Epidermal melanocyte (primary cell): ENCODE results near the gene LTBP2.

Source experiments
- DNase-seq: peaks from one replicate; pipeline ENCODE4 v3.0.0; 2011; ENCODE audit warnings: low spot score; ENCODE audit not compliant: insufficient read length

The LTBP2 gene

GRCh38 chr14:74573421-74574089, 38.5 kb downstream of the LTBP2 start:
- no peak for DNase-seq

GRCh38 chr14:74572726-74573301, 39.2 kb downstream of the LTBP2 start:
- no peak for DNase-seq

GRCh38 chr14:74571901-74572725, 39.9 kb downstream of the LTBP2 start:
- DNase-seq = no peak

- no peak for DNase-seq
Measured at GRCh38 chr14:74571441-74571841, 40.6 kb downstream of the LTBP2 start.

GRCh38 chr14:74570696-74571095, 41.3 kb downstream of the LTBP2 start:
- no peak for DNase-seq

GRCh38 chr14:74569806-74570591, 42.0 kb downstream of the LTBP2 start:
- DNase-seq = no peak

GRCh38 chr14:74569387-74569786, 42.6 kb downstream of the LTBP2 start:
- DNase-seq = no peak

- no peak for DNase-seq
Measured at GRCh38 chr14:74568911-74569310, 43.1 kb downstream of the LTBP2 start.

- no peak for DNase-seq
Measured at GRCh38 chr14:74568380-74568649, 43.7 kb downstream of the LTBP2 start.

GRCh38 chr14:74567646-74568379, 44.2 kb downstream of the LTBP2 start:
- no peak for DNase-seq

- no peak for DNase-seq
Measured at GRCh38 chr14:74567219-74567618, 44.8 kb downstream of the LTBP2 start.

GRCh38 chr14:74566174-74567141, 45.6 kb downstream of the LTBP2 start:
- no peak for DNase-seq

- DNase-seq = no peak
Measured at GRCh38 chr14:74563586-74564159, 48.4 kb downstream of the LTBP2 start.

GRCh38 chr14:74563233-74563585, 48.8 kb downstream of the LTBP2 start:
- DNase-seq = no peak

- no peak for DNase-seq
Measured at GRCh38 chr14:74562515-74563232, 49.4 kb downstream of the LTBP2 start.

GRCh38 chr14:74558655-74559054, 53.4 kb downstream of the LTBP2 start:
- no peak for DNase-seq

- DNase-seq = no peak
Measured at GRCh38 chr14:74557691-74558090, 54.3 kb downstream of the LTBP2 start.

- no peak for DNase-seq
Measured at GRCh38 chr14:74555476-74556050, 56.5 kb downstream of the LTBP2 start.
